Measurements from ENCODE around the gene PRAC2. TPM values are rescaled to one million over a fixed set of nuclear protein-coding genes. Genes with fewer than 3 reads are reported as not detected.

Gene PRAC2
- total RNA-seq, 1 experiment from 2014 or later = not detected

DNA sequence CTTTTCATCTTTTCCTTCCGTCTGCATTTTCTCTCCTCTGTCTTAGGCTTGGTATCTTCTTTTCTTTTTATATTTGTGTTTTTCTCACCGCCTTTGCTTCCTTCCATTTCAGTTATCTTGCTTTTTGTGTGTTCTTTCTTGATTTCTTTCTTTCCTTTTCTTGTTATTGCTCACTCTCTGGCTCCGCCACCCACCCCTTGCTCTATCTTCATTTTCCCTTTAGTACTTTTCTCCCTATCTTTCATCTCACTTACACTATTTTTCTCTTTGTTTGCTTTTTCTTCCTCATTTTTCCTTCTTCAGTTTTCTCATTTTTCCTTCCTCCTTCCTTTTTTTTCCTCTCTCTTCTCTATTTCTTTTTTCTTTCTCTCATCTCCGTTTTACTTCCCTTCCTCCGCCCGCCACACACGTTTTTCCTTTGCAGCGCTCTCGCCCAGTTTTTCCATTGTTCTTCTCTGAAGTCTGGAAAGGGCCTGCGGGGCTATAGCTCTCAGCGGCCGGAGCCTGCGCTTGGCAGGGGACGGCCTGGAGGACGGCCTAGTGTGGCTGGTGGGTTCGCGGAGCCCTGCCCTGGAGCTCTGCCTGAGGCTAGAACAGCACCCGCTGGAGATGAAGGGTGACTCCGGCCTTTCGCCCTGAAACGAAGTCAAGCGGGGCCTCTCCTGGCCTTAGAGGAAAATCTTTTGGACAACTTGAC is 10.8 kb downstream of the PRAC2 start:
- no peak for DNase-seq (ENCODE audit: low read depth)

DNA sequence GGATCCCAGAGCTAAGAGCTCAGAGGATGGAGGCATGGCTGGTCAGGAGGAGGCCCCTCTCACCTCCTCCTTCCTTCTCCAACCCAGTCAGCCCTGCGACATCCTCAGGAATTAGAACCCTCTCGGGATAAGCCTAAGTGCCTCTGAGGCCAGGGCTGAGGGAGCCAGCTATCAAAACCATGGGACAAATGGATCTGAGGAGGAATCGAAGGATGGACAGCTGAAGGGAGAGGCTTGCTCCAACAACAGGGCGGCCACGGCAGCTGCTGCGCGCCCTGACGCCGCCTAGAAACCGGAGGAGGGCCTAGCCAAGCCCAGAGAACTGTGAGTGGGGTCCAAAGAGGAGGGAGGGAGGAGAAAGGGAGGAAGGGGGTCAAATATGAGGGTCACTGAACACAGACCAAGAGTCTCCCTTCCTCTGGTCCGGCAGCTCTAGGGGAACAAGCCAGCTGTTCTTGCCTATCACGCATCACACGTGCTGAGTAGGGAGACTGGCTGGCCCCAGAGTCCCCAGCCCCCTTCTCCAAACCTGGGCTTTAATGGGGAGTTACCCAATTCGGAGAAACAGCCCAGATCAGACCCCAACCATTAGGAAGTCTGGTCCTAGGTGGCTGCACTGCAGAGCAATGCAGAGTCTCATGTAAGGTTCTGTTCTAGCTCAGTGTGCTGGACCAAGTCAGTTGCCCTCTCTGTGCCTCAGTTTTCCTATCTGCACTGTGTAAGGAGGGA is 11.5 kb downstream of the PRAC2 start:
- DNase-seq (ENCODE audit: low read depth) = no peak

DNA sequence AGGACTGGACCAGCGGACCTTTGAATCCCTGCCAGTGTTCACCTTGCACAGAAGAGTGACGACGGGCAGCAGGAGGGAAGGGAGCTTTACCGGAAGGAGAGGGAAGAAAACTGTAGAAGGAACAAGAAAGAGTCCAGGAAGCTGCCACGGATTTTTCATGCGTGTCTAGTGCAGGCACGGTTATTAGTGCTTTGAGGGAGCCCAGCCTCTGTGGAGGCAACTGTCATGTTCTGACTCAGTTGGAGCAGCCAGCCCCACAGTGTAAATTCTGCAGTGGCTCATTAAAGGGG is 12.0 kb downstream of the PRAC2 start:
- no peak for DNase-seq (ENCODE audit: low read depth)

DNA sequence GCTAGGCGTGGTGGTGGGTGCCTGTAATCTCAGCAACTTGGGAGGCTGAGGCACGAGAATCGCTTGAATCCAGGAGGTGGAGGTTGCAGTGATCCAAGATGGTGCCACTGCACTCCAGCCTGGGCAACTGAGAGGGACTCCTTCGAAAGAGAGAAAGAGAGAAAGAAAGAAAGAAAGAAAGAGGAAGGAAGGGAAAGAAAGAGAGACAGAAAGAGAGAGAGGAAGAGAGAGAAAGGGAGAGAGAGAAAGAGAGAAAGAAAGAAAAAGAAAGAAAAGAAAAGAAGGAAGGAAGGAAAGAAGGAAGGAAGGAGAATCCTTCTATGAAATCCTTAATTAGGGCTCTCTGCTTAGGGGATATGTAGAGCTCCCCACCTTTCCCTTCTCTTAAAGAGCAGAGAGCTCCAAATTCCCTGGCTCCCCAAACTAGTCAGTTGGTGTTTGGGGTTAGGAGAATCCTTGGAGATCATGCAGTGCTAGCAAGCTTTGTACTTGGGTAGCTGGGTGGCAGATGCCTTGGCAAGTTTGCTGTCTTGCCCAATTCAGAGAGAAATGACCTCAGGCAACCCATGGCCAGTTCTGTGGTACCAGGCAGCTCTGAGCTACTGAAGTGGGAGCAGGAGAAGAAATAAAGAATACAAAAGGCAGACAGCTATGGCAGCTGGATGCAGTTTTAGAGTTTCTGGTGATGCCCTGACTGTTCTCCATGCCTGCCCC is 14.5 kb downstream of the PRAC2 start:
- no peak for DNase-seq (ENCODE audit: low read depth)

DNA sequence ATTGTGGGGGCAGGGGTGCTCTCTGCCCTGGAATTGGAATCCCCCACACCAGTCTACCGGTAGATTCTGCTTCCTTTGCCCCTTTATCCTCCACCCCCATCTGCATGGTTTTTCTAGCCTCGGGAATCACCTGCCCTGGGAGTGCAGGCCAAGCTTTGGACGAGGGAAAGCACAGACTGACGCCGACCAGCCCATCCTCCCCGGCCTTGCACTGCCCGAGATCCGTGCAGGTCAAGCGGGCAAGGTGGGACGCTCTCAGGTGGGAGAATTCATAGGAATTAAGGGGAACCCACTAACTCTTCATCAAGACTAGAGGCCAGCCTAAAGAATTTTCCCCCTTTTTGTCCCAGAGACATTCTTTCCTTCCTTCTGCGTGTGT is 15.4 kb downstream of the PRAC2 start:
- DNase-seq (ENCODE audit: low read depth) = no peak

DNA sequence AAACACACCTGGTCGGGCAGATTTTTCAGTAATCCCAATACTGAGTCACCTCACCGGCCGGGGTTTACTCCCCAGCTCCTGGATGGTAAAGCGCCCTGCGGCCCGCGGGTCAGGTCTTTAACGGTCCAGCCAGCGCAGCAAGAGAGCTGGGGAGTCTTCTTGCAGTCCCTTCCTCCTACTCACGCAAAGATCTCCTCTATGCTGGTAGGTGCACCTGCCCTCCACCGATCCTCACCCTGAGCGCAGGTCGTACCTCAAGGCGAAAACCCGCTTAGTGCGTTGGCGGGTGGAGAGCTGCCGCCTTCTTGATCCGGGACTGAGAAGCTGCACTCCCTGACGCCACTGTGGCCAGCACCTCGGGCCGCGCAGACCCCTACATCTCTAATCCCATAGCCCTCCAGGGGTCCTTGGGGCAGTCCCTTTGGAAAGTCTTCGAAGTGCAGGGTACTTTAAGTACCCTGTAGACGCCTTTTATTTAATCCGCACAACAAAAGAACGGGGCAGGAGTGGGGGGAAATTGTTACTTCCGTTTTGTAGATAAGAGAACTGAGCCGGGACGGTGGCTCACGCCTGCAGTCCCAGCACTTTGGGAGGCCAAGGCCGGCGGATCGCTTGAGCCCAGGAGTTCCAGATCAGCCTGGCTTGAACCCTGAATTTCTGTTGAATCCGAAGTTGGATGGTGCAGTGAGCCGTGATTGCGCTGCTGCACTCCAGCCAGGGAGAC is 16.0 kb downstream of the PRAC2 start:
- DNase-seq (ENCODE audit: low read depth) = no peak

DNA sequence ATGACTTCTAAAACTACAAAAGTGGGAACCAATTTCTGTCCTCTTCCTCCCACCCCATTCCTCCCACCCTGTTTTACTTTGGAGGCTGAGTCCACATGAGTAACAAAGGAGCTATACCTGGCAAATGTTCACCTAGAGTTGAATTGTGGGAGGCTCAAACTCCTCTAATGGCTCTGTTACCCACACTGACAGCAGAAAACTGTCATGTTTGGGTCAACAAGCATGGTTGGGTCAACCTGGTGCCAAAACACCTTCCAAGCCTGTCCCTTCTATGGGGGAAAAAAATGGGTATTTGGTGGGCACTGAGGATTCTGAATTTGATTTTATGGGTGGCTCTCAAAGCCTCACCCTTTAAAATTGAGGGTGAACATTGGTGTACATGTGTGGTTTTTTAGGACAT is 17.6 kb downstream of the PRAC2 start:
- no peak for DNase-seq (ENCODE audit: low read depth)

DNA sequence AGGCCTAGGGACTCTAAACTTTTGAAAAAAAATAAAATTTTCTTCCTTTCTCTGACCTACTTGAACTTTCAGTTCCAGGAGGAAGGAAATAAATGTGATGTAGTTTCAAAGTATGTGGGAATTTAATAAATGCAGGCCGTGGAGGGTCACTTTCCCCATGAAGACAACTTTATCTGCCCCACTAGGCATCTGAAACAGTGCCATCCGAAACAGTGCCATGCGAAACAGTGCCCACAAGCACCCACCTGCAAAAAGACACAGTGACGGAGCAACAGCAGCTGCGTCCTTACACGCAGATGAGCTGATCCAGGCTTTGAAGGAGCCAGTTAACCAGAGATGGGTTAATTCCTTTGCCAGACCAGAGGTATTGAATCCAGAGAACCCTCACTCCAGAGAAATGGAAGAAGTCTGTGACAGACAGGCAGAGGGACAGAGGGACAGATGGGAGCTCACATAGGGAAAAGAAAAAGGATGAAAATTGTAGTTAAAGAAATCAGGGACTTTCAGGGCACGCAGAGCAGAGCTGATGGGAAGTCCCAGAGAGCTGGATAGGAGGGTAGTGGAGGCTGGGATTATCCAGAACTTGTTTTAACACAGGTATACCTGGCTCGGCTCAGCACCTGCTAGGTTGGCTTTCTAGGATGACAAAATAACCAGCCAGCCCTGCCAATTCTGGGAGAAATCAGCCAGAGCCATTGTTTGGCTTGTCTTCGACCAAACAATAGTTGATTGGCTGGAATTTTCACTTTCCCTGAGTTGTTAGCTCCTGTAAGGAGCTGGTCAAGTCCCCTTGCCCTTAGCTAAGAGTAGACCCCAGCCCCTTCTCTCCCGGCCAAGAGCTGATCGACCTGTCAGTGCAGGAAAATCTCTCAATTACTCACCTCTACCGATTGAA is 22.6 kb downstream of the PRAC2 start:
- DNase-seq (ENCODE audit: low read depth) = no peak

DNA sequence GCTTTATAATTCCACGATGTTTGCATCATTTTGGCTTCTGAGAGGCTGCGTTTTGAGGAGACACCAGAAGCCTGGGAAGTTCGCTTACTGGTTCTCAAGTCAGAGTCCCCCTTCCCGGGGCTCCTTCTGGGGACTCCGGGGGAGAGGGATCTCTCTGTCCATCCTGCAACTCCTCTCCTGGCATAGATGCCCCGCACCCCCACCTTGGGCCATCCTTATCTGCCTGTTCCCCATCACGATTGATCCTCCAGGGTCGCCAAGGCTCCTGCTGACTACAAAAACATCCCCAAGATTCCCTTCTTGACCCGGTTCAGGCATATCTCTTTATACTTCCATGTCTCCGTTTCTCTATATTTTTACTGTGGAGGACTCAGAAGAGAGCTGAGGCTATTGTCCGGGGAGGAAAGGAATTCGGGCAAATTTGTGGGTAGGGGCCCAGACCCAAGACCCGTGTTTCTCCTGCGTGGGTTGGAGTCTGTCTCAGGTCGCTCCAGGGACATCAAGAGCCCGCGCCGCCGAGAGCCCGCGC is 24.0 kb downstream of the PRAC2 start:
- DNase-seq (ENCODE audit: low read depth) = no peak

DNA sequence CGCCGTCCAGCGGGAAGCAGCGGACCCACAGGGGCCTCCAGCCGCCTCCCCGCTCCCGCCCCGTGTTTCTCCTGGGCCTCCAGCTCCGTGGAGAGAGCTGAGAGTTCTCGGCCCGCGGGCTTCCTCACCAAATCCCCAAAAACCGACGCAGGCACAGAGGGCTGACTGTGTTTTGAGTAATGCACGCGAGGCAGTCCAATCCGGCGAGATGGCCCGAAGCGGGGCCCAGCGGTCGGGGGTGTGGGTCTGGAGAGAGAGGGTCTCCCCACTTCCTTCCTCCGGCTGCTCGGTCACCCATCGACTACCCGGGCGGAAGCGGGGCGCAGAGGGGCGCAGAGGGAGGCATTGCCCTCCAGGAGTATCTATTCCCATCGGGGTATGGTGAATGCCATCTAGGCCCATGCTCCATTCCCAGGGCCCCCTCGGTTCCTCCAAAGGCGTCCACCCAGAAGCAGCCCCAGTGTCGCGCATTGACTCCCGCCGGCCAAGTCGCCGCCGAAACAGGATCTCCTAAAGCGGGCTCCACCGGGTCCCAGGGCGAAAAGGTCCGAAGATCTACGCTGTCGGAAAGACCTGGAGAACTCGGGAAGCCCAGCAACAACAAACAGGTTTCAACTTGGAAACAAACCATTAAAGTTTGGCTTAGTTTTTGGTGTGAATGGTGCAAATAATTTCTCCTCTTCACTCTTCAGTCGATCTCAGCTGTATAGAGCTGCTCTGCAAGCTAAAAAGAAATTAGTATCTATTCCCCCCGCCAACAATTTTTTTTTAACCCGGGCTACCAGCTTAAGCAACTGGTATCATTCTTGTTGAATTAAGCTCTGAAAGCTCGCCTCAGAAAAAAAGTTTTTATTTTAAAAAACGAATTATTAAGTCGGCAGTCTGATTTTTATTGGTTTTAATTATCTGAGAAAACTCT is 24.7 kb downstream of the PRAC2 start:
- DNase-seq (ENCODE audit: low read depth) = no peak

DNA sequence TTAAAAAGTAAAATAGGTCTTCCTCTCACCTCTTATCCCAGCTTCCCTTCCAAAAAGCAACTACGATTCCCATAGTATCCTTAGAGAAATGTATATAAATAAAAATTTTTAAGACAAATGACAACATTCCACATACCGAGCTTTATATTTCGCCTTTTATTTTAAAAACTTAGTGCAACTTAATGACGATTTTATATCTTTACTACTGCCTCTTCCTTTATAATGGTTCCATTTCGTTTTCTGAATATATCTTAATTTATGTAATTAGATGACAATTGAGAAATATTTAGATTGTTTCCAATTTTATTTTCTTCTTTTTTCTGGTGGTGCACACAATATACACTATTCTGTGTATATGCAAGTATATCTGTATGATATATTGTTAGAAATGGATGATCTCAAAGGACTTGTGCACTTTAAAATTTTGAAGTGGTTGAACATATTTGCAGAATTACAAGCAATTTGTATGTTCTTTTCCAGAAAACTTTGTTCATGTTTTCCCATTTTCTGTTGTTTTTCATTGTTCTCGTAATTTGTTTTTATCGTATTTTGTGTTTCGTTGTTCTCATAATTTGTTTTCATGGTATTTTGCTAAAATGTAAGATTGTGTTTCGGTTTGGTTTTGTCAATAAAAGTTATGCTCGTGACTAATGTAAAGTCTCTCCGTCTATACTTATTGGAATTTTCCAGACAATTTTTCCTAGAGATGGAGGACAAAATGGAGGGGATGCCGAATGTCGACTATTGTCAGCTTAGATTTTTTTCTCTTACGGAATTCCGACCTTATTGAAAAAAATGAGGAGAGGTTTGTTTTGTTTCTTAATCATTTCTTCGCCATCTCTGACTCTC is 26.0 kb downstream of the PRAC2 start:
- no peak for DNase-seq (ENCODE audit: low read depth)

DNA sequence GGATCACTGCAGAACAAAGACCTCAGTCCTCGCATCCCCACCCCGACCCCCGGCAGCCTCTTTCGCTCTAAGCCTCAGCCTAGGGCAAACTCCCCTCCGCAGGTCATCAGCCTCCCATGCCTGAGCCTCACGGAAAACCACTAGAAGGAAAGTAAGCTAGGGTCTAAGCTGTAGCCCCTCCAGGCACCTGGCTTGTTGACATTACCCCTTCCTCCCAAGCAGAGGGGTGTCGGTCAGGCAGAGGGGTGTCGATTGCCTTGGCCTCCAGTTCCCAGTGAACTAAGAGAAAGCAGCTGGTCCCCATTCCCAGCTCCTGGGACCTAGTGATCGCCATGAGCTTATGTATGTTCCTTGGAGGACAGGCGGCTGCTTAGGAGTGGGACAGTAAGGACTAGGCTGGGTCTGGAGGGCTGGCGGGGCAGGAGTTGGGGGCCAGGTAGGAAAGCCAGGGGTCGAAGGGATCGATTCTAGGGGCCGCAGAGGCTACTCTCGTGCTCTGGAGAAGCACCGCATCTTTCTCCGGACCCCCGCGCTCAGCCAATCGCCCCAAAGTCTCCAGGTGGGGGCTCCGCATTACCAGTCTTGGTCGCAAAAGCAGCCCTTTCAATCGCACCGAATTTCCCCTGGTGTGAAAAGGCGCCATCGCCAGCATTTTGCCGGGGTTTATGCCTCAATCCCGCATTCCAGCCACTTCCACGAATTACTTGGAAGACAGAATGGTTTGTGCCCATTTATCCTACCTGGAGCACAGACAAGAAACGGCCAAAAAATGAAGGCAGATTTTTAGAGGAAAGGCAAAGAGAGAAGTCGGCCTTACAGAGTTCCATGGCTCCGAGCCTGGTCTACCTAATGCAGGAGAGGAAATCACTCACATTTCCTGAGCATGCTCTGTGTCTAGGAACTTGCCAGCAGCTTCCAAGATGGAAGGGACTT is 26.9 kb downstream of the PRAC2 start:
- no peak for DNase-seq (ENCODE audit: low read depth)

DNA sequence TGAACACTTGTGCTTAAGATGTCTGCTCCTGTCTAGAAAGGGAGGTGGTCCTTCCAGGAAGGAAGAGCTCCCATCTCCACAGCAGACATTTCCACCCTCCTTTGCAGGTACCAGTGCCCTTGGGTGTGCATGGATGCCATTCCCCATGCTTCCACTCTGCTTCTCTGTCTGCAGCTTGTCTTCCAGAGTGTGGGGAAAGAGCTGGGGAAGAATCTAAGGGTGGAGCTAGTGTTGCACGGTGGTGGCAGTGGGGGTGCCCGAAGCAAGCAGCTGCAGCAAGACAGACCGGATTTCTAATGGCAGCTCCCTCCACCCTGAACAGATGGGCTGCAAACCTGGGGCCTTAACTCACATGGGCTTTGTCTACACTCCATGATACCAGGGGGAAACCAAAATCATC is 28.2 kb downstream of the PRAC2 start:
- DNase-seq (ENCODE audit: low read depth) = no peak

DNA sequence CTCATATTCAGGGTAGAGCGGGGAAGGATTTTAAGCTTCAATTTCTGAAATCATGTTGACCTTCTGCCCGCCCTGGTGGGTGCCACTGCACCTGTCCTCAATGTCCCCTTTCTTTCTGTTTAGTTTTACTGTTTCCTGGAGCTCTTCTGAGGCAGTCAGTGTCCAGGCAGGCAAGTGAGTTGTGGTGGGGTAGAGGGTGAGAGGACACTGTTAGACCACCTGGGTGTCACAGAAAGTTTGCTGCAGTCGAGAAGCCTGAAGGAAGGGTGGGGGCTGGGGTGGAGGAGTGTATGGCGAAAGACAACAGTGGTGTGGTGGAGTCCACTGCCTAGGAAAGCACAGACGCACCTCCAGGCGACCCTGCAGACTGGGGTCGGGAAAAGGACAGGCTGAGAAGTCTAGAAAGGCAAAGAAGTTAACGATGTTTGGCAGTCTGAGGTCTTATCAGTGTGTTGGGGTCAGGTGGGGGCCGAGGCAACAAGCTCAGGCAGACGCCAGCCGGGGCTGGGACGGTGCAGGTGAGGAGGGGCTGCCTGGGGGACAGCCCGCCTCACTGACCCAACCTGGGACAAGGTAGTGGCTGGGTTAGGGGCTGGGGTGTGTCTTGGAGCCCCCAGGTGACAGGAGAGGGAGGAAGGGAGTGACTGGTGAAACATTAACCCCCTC is 28.9 kb downstream of the PRAC2 start:
- DNase-seq (ENCODE audit: low read depth) = no peak

DNA sequence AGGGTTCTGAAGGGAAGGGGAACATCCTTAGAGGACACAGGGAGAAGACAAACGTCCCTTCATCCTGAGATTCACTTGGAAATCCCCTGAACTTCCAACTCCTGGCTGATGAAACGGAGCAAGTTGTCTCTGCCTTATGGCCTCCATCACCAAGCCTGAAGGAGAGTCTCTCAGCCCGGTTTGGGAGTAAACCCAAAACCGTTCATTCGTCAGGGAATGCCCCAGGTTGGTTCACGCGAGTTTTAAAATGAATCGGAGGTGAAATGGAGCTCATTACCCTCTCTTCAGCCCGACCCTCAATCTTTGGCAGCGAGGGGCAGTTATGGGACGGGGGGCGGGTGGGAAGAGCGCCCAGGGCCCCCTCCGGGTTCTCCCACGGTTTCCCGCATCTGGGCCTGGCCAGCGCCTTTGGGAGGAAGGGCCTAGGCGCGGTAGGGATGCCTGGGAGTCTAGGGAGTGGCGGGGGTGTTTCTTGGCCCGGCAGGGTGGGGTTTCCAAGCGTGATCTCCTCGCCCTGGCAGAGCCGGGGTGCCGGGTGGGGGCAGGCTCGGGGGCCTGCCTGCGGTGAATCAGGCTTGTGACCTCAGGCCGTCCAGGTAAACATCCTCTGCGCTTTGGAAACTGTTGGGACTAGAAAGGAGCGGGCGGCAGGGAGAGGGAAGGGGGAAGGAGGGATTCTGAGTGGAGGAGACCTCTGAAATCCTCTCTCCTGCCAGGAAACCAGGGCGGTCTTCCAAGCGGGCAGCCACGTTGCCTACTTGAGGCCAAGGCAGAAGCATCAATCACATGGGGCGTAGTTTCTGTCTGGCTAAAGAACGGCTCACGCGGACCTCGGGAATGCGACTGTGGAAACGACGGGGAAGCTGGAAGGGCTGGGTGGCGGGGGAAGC is 29.7 kb downstream of the PRAC2 start:
- DNase-seq (ENCODE audit: low read depth) = no peak

DNA sequence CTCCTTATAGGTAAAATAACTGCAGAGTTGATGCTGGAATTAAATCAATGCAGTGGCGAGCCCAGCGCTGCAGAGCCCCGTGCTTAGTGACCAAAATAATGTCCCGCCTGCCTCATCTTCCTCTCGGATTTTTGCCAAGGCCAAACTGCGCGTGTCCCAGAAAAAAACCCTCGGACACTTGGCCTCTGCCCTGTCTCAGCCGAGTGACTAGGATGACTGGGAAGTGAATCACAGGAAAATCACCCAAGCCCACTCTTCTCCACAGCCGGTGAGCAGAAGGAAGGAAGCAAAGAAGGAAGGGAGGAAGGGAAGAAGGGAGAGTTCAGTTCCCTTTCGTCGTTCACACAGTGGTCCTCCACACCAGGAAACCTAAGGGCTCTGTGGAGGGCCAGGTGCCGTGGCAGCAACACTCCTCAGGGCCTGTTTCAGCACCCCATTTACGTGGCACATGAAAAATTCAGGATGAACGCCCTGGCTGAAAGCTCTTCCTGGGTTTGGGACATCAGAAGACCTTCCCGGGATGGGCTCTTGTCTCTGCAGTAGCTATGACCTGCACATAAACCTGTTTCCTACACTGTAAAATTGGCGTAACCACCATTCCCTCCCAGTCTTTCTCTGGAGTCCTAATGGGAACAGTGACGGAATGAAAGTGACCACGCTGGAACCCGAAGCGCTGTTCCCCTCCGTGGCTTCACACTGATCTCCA is 31.0 kb downstream of the PRAC2 start:
- DNase-seq (ENCODE audit: low read depth) = peak; percentile 72
